Stimulated activated CD4-positive, alpha-beta T cell treated with anti-CD3 and anti-CD28 coated beads, Interleukin-1b, Interleukin-23, amount 100 ng/mL, for 1 hour (primary cell): Measurements from ENCODE around the gene VCL.
A peak's percentile ranks its signal among the peaks of the same experiment; 100 is the strongest.
"Not testable (repeated sequence)": the region's sequence is repeated elsewhere in the genome, so short reads cannot be mapped to it uniquely, and the experiment has no call there.

Experiments
- DNase-seq, 2 donors: peaks; one replicate each; pipeline ENCODE4 v3.0.0-alpha.2; 2020; ENCODE audit warnings: low read depth in 2 of 2

Gene VCL

DNA sequence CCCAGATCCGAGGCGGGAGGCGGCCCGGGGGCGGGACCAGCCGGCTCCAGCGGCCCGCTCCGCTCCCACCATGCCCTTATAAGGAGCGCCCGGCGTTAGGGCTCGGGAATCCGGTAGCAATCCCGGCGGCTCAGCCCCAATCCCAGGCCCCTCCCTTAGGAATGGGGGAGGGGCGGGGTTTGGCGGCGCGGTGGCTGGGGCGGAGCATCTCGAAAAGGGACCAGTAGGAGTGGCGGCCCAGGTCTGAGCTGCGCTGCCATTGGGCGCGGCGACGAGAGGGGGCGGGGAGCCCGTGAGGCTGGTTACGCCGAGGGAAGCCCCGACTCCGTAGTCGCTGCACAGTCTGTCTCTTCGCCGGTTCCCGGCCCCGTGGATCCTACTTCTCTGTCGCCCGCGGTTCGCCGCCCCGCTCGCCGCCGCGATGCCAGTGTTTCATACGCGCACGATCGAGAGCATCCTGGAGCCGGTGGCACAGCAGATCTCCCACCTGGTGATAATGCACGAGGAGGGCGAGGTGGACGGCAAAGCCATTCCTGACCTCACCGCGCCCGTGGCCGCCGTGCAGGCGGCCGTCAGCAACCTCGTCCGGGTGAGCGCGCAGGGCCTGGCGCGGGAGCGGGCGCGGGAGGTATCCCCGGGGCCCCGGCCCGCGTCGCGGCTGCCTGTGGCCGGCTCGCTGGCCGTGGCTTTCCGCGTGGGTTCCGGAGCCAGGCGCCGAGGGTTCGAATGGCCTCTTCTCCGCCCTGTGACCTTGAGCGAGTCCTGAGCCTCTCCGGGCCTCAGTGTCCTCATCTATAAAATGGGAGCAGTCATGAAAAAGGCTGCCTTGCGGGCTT lies at the start of gene VCL:
TSS of gene VCL (plus strand) at position 330 of the 836 bp plus-strand sequence. CDS start at position 422, 92 bp downstream.
- DNase-seq, result peak; percentile 83 to 89

DNA sequence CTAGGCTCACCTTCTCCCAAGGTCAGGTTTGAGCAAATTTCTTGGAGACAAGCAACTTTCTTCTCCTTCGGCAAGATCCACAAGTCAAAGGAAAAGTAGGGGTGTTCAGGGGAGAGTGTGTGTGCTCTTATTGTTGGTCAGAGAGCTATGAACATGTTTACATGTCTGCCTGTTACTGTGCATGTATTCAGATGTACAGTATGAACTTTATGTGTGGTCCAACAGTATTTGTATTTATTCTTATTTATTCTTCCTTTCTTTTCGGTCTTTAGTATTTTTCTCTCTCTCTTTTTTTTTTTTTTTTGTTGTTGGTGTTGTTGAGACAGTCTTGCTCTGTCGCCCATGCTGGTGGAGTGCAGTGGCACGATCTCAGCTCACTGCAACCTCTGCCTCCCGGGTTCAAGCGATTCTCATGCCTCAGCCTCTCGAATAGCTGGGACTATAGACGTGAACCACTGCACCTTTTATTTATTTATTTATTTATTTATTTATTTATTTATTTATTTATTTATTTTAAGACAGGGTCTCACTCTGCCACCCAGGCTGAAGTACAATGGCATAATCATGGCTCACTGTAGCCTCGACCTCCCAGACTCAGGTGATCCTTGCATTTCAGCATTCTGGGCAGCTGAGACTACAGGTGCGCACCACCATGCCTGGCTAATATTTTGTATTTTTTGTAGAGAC lies 48.8 kb upstream of the VCL start:
- DNase-seq, result no peak

DNA sequence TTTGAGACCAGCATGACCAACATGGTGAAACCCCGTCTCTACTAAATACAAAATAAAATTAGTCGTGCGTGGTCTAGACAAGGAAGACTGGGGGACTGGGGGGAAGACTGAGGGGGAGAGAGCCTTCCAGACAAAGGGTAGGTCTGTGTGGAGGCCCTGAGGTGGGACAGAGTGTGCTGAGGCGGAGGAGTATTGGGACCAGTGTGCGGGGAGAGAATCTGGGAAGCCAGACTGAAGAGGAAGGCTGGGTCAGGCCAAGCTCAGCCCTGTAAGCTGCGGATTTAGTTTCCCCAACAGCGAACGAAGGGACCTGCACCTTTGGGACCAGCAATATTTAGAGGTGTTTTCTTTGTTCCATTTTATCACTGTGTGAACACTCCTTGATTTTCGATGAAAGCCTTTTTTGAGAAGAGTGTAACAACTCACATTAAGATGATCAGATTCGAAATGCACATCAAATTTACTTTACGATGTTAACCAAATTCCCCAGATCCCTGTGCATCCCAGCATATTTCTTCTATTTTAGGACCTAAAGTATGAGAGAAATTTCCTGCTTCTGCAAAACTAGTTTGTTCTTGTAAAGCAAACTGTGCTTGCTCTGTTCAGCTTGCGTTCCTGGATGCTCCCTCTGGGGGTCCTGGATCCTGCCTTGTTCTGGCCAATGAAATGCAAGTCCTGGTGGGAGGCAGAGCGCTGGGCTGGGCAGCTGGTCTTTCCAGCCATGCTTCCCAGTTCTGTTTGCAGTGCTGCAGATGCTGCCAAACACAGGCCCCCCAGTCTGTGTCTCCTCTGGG lies 47.6 kb upstream of the VCL start:
- DNase-seq, result no peak

DNA sequence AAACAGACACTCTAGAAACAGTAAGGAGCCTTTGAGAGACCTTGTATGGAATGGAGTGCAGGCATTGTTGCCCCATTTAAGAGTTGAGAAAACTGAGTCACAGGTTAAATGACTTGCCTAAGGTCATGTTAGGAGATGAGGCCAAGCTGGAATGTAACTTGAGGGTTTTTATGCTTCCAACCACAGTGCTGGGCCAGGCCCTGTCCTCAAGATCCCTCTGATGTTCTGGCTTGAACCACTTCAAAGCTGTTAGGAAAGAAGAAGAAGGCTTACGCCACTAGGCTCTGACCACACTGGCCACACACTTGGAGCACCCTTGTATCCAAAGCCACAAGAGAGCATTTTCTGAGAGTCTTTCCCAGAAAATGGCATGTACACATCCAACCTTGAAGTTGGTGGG lies 44.3 kb upstream of the VCL start:
- DNase-seq, result no peak

DNA sequence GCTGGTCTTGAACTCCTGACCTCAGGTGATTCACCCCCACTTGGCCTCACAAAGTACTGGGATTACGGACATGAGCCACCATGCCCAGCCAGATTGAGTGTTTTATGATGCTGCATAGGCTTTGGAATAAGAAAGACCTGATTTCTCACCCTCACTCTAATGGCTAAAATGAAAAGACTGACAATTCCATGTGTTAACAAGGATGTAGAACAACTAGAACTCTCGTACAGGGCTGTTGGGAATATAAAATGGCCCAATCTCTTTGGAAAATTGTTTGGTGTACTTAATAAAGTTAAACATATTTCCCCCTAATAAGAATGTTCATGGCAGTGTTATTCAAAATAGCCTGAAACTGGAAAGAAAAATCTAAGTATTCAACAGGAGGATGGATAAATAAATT lies 43.2 kb upstream of the VCL start:
- no peak for DNase-seq

DNA sequence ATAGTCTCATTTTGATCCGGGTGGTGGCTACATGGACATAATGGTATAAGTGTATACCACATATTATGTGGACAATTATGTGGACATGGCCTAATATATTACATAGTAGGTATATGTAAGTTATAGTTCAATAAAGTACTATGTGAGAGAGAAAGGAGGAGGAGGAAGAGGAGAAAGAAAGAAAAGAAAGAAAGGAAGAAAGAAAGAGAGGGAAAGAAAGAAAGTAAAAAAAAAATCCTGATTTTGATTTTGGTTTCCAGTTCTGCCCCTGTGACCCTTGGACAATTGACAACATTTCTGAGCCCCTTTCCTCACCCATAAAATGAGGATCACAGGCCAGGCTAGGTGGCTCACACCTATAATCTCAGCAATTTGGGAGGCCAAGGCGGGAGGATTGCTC lies 42.2 kb upstream of the VCL start:
- DNase-seq, result no peak

DNA sequence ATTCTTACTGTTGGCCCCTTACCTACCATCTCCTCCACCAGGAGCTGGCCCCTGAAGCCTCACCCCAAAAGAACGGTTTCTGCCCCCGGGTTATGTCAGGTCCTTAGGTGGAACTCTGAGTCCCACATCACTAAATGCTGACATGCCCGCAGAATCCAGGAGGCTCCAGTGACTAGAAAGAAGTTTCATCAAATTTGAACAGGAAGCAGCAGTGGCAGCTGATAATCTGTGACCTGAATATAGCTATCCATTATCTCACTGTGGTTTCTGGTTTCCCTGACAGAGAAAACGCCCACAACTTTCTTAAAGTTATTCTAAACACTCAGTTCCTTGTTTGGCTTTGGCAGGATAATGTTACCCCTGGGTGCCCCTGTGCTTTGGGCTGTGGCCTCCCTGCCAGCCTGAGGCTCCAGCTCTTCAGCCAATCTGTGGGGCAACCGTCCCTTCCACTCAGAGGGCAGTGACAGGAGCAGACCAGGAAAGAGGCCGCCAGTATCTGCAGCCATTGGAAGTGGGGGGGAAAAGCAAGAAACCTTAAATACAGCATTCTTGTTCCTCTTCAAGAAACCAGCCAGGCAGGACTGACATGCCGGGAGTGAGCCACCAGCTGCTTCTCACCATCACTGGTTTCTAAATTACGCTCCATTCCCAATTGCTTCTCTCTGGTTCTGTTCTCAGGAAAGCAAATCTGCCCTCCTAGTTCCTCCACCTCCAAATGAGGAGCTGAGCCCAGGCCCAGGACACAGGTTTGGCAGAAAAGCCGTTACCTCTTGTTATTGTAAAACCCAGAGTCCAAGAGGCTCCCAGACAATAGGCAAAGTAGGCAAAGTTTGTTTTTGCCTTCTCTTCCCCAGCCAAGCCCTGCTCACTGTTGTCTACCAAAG lies 41.2 kb upstream of the VCL start:
- no peak for DNase-seq

DNA sequence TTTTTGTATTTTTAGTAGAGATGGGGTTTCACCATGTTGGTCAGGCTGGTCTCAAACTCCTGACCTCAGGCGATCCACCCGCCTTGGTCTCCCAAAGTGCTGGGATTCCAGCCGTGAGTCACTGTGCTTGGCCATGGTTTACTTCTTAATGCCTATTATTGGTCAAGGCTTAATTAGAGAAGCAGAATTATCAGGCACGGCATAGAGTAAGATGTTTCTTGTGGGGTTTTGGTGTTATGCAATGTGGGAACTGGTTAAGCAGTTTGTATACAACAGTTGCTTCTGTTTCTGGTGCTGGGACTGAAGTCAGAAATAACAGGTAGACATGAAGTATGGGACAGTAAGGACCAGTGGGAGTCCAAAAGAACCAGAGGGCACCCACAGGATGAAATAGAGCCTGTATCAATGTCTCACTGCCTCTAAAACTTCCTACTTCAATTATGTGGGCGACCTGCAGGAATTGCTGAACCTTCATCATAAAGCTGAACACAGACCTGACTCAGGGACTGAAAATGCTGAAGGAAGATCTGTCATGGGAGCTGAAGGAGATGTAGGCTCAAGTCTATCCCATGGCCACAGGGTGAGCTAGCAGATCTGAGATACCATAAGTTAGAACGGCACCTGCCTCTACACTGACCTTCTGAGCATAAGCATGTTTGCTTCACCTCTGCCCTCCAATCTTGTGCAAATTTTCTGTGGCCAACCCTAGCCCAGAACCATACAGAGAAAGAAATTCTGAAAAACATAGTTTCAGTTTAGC lies 38.3 kb upstream of the VCL start:
- DNase-seq, result no peak

DNA sequence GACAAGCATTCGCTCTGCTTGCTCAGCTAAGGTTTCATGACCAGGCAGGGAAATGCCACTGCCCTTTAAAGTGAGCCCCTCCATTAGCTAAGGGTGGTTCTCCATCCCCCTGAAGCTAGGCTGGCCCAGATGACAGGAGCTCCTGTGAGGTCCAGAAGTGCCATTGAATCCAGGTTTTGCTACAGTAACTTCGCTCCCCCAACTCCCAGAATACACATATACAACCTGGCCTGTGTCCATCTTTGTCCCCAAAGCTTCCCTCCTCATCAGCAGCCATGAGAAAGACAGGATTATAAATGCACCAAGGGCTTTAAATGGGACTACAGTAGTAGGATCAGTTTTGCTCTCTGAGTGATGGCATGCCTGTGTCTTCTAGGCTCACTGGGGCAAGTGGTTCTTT lies 35.5 kb upstream of the VCL start:
- DNase-seq, result no peak

DNA sequence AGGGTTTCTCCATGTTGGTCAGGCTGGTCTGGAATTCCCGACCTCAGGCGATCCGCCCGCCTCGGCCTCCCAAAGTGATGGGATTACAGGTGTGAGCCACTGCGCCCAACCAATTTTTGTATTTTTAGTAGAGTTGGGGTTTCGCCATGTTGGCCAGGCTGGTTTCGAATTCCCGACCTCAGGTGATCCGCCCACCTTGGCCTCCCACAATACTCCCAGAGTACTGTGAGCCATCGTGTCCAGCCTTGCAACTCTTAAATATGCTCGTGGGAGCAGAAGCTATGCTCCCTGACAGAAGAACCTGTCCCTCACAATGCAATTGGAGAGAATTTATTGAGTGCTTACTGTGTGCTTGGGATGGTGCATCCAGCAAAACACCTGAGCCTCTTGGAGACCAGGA lies 34.4 kb upstream of the VCL start:
- DNase-seq, result not testable (repeated sequence)

DNA sequence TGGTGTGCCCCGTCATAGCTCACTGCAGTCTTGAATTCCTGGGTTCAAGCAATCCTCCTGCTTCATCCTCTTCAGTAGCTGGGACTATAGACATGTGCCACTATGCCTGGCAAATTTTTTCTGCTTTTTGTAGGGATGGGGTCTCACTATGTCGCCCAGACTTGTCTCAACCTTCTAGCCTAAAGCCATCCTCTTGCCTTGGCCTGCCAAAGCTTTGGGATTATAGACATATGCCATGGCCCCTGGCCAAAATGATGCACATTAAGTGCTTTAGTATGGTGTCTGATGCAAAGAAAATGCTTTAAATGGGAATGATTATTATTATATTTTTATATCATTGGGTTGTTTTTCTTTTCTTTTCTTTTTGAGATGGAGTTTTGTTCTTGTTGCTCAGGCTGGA lies 33.2 kb upstream of the VCL start:
- no peak for DNase-seq

DNA sequence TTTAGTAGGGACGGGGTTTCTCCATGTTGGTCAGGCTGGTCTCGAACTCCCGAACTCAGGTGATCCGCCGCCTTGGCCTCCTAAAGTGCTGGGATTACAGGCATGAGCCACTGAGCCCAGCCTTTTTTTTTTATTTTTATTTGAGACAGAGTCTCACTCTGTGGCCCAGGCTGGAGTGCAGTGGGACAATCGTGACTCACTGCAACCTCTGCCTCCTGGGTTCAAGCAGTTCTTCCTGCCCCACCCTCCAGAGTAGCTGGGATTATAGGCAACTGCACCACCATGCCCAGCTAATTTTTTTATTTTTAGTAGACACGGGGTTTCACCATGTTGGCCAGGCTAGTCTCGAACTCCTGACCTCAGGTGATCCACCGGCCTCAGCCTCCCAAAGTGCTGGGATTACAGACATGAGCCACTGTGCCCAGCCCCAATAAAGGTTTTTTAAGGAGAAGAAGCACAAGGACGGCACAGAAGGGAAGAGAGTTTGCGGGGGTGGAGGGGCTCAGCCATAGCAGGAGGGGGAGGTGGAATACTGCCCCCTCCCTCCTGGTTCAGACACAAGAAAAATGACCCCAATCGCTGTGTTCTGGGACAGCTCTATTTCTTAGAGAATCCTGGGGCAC lies 32.5 kb upstream of the VCL start:
- not testable (repeated sequence) for DNase-seq

DNA sequence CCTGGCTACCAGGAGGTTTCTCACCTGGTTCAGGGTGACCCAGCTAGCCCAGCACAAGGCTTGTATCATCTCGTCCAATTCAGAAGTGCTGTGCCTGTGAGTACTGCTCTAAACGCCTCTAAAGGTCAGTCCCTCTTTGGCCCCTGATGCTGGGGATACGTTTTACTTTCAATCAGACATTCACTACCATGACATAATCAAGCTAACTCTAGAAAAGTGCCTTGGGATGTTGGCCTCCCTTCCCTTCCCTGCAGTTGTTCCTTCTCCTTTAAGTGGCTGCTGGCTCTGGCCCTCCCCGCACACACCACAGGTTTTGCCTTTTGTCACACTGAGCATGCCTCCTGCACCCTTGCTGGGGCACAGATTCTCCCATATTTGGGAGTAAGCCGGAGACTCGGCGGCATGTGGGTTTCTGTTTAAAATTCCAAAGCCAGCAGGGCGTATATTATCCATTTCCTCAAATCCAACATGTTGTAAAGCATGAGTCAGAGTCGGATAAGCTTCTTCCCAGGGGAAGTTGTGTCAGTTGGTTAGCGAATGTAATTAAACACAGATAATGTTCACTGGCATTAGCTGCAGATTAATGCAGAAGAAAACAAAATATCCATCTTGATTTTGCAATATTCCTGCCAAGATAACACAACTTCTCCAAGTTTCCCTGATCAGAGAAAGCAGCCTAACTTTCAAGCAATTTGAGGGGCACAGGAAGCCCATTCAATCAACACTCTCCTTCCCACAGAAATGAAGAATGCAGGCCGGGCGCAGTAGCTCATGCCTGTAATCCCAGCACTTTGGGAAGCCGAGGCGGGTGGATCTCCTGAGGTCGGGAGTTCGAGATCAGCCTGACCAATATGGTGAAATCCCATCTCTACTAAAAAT lies 31.8 kb upstream of the VCL start:
- DNase-seq, result no peak

DNA sequence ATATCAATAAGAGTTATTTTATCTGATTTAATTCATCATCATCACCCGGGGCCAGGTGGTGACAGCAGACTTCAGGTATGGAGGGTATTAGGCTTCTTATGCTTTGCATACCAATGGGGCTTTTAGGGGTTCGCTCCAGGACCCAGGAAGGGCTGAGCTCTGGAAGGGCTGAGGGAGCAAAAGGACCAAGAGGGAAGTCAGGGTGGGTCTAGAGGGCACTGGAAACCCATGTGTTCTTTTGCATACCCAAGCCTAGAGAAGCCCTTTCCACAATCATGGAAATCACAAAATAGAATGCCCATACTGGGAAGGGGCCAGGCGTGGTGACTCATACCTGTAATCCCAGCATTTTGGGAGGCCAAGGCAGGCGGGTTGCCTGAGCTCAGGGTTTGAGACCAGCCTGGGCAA lies 30.9 kb upstream of the VCL start:
- no peak for DNase-seq

DNA sequence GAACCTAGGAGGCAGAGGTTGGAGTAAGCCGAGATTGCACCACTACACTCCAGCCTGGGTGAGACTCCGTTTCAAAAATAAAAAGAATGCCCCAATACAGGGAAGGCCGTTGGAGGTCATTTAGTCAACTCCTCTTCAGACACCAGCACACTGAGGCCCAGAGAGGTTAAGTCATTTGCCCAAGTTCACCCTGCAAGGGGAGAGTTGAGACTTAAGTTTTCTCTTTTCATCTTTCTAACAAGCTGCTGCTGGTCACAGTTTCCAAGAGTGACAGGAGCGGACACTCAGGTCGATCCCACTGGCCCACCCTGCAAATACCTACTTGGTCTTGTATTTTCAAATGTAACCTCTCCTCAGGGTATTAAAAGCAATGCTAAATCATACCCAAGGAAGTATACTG lies 30.4 kb upstream of the VCL start:
- DNase-seq, result no peak

DNA sequence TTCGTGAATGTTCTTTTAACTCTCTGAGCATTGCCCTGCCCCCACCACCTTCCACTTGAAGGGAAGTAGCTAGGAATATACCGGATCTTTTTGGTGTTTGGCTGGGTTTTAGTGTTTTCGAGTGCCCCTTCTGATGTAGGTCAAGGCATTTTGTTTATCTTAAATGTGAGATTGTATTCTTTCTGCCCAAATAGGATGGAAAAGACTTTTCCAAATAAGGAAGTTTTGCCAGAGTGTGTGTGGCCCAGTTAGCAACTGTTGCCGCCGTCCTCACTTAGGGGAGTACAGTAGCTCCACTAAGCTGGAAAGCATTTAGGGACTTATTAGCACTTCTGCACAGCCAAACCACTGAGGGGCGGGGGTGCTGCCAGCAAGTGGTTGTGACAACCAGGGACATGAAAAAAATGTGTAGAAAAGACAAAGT lies 29.8 kb upstream of the VCL start:
- DNase-seq, result no peak

DNA sequence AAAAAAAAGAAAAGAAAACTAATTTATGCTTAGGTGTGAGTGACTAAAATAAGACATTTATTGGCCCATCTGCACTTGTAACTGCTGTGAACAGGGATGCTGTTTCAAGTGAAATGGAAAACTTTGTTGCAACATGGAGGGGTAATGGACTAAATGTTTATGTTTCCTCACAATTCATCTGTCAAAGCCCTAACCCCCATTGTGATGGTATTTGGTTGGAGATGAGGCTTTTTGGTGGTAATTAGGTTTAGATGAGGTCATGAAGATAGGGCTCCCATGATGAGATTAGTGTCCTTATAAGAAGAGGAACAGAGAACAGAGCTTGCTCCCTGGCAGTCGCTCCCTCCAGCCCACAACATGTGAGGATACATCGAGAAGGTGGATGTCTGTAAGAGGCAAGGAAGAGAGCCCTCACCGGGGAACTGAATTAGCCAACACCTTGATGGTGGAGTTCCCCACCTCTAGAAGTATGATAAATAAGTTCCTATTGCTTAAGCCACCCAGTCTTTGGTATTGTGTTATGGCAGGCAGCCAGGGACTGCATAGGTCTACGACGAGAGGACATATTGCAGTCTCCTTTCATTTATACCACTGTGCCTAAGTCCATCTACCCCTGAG lies 28.6 kb upstream of the VCL start:
- no peak for DNase-seq

DNA sequence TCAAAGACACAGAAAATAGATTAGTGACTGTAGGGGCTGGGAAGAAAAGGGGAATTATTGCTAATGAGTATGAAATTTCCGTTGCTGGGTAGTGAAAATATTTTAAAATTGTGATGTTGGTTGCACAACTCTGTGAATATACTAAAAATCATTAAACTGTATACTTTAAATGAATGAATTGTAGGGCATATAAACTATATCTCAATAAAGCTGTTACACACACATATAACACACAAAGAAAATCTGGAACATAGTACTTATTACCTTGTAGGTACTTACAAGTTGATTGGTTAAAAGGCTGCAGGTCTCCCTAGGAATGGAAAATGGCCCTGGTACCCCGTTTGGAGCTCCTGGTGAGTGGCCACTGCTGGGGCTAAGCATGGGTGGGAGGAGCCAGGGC lies 27.1 kb upstream of the VCL start:
- no peak for DNase-seq
